MM.1S (cell line): Measurements from ENCODE around the gene FKBP9.
"Not testable (repeated sequence)": the region's sequence is repeated elsewhere in the genome, so short reads cannot be mapped to it uniquely, and the experiment has no call there.

Experiments used
- EZH2 ChIP-seq: fragments of 300-600 bp; sonication (generic); optimal IDR thresholded peaks from 2 replicates; pipeline ENCODE3; 2017; ENCODE audit warnings: low read depth, mild to moderate bottlenecking, antibody characterized with exemption, low read length, mixed read lengths
- EZH2phosphoT487 ChIP-seq: fragments of 300-600 bp; sonication (generic); IDR thresholded peaks from 2 replicates; pipeline ENCODE4 v1.6.1; 2018; ENCODE audit warnings: antibody characterized with exemption, low read length
- TF ChIP-seq, protein P1 (sequence below): fragments of 300-600 bp; sonication (generic); IDR thresholded peaks from 2 replicates; pipeline ENCODE4 v1.5.1; 2016; ENCODE audit warnings: antibody characterized with exemption, low read length, mixed read lengths

DNA sequence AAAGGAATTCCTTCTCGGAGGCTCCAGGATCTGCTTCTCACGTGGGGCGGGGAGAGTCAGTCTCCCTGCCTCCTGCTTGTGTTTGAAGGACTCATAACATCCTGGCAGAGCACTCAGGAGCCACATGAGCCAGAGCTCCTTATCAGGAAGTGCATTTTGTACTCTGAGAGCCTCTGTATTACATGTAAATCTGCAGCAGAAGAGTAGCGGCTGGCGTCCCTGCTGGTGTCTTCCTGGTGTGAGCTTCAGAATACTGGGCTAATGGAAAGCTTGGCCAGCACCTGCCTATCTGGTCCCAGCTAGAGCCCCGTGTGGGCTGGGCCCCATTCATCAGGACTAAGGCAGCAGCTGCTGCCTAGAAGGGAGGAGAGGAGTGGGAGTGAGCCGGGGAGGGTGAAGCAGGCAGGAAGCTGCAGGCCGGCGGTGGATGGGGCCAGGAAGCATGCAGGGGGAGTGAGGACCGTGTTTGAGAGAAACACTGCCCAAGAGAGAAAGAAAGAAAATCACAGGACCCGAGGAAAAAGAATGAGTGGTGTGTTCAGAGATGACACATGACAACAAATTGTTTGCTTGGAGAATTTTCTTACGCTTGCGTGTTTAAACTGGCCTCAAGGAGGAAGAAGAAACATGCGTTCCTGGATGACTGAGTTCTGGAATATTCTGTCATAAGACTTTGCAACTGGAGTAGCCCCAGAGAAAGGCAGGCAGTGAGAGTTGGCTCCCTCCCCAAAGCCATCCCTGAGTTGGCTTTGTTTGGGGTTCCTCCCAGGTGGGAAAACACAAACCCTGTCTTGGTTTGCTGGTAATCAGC lies 41.3 kb downstream of the FKBP9 start:
- TF ChIP-seq, protein P1, sequence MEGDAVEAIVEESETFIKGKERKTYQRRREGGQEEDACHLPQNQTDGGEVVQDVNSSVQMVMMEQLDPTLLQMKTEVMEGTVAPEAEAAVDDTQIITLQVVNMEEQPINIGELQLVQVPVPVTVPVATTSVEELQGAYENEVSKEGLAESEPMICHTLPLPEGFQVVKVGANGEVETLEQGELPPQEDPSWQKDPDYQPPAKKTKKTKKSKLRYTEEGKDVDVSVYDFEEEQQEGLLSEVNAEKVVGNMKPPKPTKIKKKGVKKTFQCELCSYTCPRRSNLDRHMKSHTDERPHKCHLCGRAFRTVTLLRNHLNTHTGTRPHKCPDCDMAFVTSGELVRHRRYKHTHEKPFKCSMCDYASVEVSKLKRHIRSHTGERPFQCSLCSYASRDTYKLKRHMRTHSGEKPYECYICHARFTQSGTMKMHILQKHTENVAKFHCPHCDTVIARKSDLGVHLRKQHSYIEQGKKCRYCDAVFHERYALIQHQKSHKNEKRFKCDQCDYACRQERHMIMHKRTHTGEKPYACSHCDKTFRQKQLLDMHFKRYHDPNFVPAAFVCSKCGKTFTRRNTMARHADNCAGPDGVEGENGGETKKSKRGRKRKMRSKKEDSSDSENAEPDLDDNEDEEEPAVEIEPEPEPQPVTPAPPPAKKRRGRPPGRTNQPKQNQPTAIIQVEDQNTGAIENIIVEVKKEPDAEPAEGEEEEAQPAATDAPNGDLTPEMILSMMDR, result not testable (repeated sequence)
- TF ChIP-seq EZH2, EZH2phosphoT487: not testable (repeated sequence)
